Measurements from ENCODE around the gene MBTD1.
"Not testable (repeated sequence)": the region's sequence is repeated elsewhere in the genome, so short reads cannot be mapped to it uniquely, and the experiment has no call there.

MBTD1 gene

DNA sequence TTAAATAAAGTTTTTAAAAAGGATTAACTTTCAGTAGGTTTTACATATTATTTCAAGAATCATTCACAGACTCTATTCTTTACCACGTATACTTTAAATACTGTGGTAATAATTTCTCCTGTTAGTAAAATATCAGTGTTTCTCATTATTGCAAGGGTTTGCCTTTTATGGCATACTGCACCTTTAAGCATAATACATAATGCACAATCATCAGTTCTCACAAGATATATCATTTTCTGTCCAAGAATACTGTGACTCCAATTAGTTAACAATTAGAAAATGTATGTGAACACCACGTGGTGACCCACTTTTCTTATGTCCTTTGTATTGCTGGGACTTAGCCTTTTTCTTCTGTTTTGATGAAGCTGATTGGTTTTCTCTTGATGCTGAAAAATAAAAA is 68.0 kb downstream of the MBTD1 start:
- H3K4me3 ChIP-seq (ENCODE audit: low read depth, low read length): no peak overlapping the region
- DNase-seq (ENCODE audit: low read depth): no peak
- TF ChIP-seq, protein P1, sequence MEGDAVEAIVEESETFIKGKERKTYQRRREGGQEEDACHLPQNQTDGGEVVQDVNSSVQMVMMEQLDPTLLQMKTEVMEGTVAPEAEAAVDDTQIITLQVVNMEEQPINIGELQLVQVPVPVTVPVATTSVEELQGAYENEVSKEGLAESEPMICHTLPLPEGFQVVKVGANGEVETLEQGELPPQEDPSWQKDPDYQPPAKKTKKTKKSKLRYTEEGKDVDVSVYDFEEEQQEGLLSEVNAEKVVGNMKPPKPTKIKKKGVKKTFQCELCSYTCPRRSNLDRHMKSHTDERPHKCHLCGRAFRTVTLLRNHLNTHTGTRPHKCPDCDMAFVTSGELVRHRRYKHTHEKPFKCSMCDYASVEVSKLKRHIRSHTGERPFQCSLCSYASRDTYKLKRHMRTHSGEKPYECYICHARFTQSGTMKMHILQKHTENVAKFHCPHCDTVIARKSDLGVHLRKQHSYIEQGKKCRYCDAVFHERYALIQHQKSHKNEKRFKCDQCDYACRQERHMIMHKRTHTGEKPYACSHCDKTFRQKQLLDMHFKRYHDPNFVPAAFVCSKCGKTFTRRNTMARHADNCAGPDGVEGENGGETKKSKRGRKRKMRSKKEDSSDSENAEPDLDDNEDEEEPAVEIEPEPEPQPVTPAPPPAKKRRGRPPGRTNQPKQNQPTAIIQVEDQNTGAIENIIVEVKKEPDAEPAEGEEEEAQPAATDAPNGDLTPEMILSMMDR (IDR thresholded peaks at IDR 0.05; ENCODE audit: control insufficient read depth, extremely low read depth, insufficient read depth): no peak

DNA sequence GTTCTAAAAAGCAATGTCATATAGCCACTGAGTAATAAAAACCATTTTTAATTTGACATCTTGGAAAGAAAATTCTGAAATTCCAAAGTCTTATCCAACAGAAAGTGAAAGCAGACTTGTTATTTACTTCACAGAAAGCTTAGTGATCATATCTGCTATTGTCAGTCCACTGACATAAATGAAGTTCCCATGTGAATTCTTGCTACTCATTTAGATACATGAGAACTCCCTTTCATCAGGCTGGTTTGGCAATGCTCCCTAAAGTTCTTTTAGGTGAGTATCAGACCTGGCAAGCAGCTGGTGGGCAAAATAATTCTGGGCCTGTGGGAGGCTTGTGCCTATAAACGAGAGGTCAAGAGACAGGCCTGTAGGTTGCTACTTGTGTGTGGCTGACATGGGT is 70.2 kb downstream of the MBTD1 start:
- TF ChIP-seq, protein P1 (IDR thresholded peaks at IDR 0.05; ENCODE audit: control insufficient read depth, extremely low read depth, insufficient read depth): no peak
- no peak overlapping the region for H3K4me3 ChIP-seq (ENCODE audit: low read depth, low read length)
- no peak for DNase-seq (ENCODE audit: low read depth)

GRCh38 chr17:51189162-51189561 is 70.7 kb downstream of the MBTD1 start:
- no peak for DNase-seq (ENCODE audit: low read depth)
- TF ChIP-seq, protein P1 (IDR thresholded peaks at IDR 0.05; ENCODE audit: control insufficient read depth, extremely low read depth, insufficient read depth): no peak
- H3K4me3 ChIP-seq (ENCODE audit: low read depth, low read length): no peak overlapping the region

GRCh38 chr17:51188271-51188833 is 71.5 kb downstream of the MBTD1 start:
- TF ChIP-seq, protein P1 (IDR thresholded peaks at IDR 0.05; ENCODE audit: control insufficient read depth, extremely low read depth, insufficient read depth): no peak
- DNase-seq (ENCODE audit: low read depth): no peak

DNA sequence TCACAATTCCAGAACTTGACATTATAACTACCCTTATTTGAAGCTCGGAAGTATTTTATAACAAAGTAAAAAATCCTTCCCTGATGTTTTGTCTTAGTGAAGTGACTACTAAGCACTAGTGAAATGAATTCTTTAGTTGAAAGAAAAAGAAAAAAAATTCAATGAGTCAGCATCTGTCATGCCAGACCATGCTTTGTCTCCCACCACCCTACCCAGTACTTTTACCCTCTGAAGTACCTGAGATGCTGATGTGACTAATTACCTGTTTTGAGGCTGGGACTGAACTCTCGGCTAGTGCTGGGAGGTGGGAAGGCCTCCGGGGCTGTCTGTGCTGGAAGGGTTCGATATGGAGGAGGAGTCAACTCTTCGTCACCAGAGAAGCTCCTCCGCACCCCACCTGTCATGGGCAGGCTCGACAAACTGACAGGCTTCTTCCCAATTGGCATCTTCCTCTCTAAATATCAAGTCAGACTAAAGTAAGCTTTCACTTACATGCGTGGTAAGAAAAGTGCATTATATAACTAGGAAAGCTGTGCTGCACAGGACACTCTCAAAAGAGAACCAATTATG is 74.0 kb downstream of the MBTD1 start:
- no peak for DNase-seq (ENCODE audit: low read depth)
- TF ChIP-seq, protein P1 (IDR thresholded peaks at IDR 0.05; ENCODE audit: control insufficient read depth, extremely low read depth, insufficient read depth): no peak
- no peak overlapping the region for H3K4me3 ChIP-seq (ENCODE audit: low read depth, low read length)

More at GRCh38 chr17:51188271-51188833, 71.5 kb downstream of the MBTD1 start:
- no peak overlapping the region for H3K4me3 ChIP-seq (ENCODE audit: low read depth, low read length)

DNA sequence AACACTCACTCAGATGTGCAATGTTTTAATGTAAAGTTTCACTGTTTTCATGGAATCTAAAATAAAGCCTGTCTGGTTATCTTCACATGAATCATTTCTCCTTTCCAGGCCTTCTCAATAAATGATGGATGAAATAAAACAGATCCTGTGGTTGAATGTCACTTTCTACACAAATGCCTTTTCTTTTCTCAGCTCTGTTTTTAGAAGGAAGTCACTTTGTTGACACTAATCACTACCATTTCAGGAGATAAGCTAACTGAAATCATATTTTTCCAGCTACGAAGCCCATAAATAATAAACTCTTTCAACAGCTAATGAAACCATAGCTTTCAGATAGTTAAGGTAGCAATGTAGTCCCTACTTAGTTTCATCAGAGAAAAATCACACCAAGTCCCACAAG is 75.7 kb downstream of the MBTD1 start:
- no peak overlapping the region for H3K4me3 ChIP-seq (ENCODE audit: low read depth, low read length)
- TF ChIP-seq, protein P1 (IDR thresholded peaks at IDR 0.05; ENCODE audit: control insufficient read depth, extremely low read depth, insufficient read depth): no peak
- DNase-seq (ENCODE audit: low read depth): no peak

- TF ChIP-seq, protein P1 (IDR thresholded peaks at IDR 0.05; ENCODE audit: control insufficient read depth, extremely low read depth, insufficient read depth): no peak
- no peak for DNase-seq (ENCODE audit: low read depth)
- H3K4me3 ChIP-seq (ENCODE audit: low read depth, low read length): no peak overlapping the region
Observed at GRCh38 chr17:51180486-51180885, 79.4 kb downstream of the MBTD1 start.

- H3K4me3 ChIP-seq (ENCODE audit: low read depth, low read length); DNase-seq (ENCODE audit: low read depth): not testable (repeated sequence)
Observed at GRCh38 chr17:51172030-51172429, 87.8 kb downstream of the MBTD1 start.
